Thoracic aorta (tissue), 2 donors: Measurements from ENCODE around the gene FOSL1. TPM values are rescaled to one million over a fixed set of nuclear protein-coding genes. Genes with fewer than 3 reads are reported as not detected.

Source experiments
- ATAC-seq: fragments of 150-250 bp; one replicate; pipeline ENCODE4 v1.8.0; 2017; ENCODE audit warnings: low read depth; ENCODE audit not compliant: insufficient number of reproducible peaks, low FRiP score
- DNase-seq: peaks from one replicate; pipeline ENCODE4 v3.0.0-alpha.2; 2020; ENCODE audit warnings: low spot score
- H3K27ac ChIP-seq, 2 donors: fragments of 200-600 bp; sonication (generic); 1 replicate in 1 of 2; 2 replicates in 1 of 2; pipeline ENCODE4 v1.5.1; 2016; ENCODE audit warnings: mild to moderate bottlenecking in 2 of 2, moderate library complexity in 2 of 2
- H3K27me3 ChIP-seq: fragments of 200-600 bp; sonication (generic); replicated peaks from 2 replicates; pipeline ENCODE4 v1.6.0; 2016; ENCODE audit warnings: mild to moderate bottlenecking; ENCODE audit not compliant: insufficient read depth
- H3K36me3 ChIP-seq: fragments of 200-600 bp; sonication (generic); one replicate; pipeline ENCODE4 v1.5.1; 2016
- H3K4me1 ChIP-seq, 2 donors: fragments of 200-600 bp; sonication (generic); 1 replicate in 1 of 2; 2 replicates in 1 of 2; pipeline versions ENCODE4 v1.5.1 to v1.6.0; 2016; ENCODE audit warnings: low read depth in 2 of 2, mild to moderate bottlenecking in 1 of 2; ENCODE audit not compliant: control insufficient read depth in 1 of 2
- H3K4me3 ChIP-seq: fragments of 200-600 bp; sonication (generic); 2 replicates; pipeline ENCODE4 v1.5.1; 2016; ENCODE audit warnings: mild to moderate bottlenecking
- H3K9me3 ChIP-seq: fragments of 200-600 bp; sonication (generic); 2 replicates; pipeline ENCODE4 v1.5.1; 2016
- CTCF ChIP-seq: fragments of 200-600 bp; sonication (generic); IDR thresholded peaks from one replicate; pipeline ENCODE4 v1.5.1; 2019; ENCODE audit warnings: antibody characterized with exemption
- total RNA-seq, 2 donors: library from RNA; depleted of rRNA; stranded (reverse); fragments of >200 nt; gene quantifications; one replicate each; pipeline versions ENCODE4 v1.1.0 to v1.2.3, GENCODE V29; 2016

The FOSL1 gene
- total RNA-seq, 2 donors from 2014 or later, result 25.6 to 143 TPM

GRCh38 chr11:65928667-65929066, 28.5 kb upstream of the FOSL1 start:
- Histone ChIP-seq H3K4me1 (no peaks in the 10 kb centered on the region), H3K9me3 (no peaks in the 10 kb centered on the region), H3K4me3 (no peak overlapping the region), H3K27me3 (no peaks in the 10 kb centered on the region), H3K36me3 (no peaks in the 10 kb centered on the region), H3K27ac (no peak overlapping the region)
- ATAC-seq, result no peak
- no peak for DNase-seq
- TF ChIP-seq CTCF, result no peak

GRCh38 chr11:65927904-65928397, 27.8 kb upstream of the FOSL1 start:
- Histone ChIP-seq H3K4me1 (no peaks in the 10 kb centered on the region), H3K4me3 (peak overlapping the region; percentile 34), H3K9me3 (no peaks in the 10 kb centered on the region), H3K27ac (no peak overlapping the region), H3K36me3 (peaks cover 3% of the 10 kb centered on the region), H3K27me3 (no peaks in the 10 kb centered on the region)
- DNase-seq (no peak), ATAC-seq (no peak)
- no peak for TF ChIP-seq CTCF

GRCh38 chr11:65925397-65925796, 25.2 kb upstream of the FOSL1 start:
- TF ChIP-seq CTCF, result no peak
- Histone ChIP-seq H3K4me3 (no peak overlapping the region), H3K4me1 (peaks cover 9 to 10% of the 10 kb centered on the region in 2 donors), H3K9me3 (no peaks in the 10 kb centered on the region), H3K27ac (no peak overlapping the region), H3K36me3 (peaks cover 3% of the 10 kb centered on the region), H3K27me3 (no peaks in the 10 kb centered on the region)
- ATAC-seq (no peak), DNase-seq (no peak)

GRCh38 chr11:65922565-65922964, 22.4 kb upstream of the FOSL1 start:
- Histone ChIP-seq H3K4me1 (peaks cover 19 to 21% of the 10 kb centered on the region in 2 donors), H3K9me3 (no peaks in the 10 kb centered on the region), H3K36me3 (peaks cover 3% of the 10 kb centered on the region), H3K27ac (no peak overlapping the region), H3K4me3 (no peak overlapping the region), H3K27me3 (no peaks in the 10 kb centered on the region)
- no peak for DNase-seq
- no peak for TF ChIP-seq CTCF
- ATAC-seq, result no peak

GRCh38 chr11:65921876-65922275, 21.7 kb upstream of the FOSL1 start:
- Histone ChIP-seq H3K36me3 (peaks cover 3% of the 10 kb centered on the region), H3K4me1 (peaks cover 26 to 28% of the 10 kb centered on the region in 2 donors), H3K9me3 (no peaks in the 10 kb centered on the region), H3K27me3 (no peaks in the 10 kb centered on the region), H3K4me3 (no peak overlapping the region), H3K27ac (no peak overlapping the region)
- DNase-seq (no peak), ATAC-seq (no peak)
- TF ChIP-seq CTCF, result no peak
